SU-DHL-6 (cell line): Measurements from ENCODE around the gene DCC.

ENCODE experiments used
- H2AFZ ChIP-seq: fragments of 200-600 bp; sonication (generic); 2 replicates; pipeline ENCODE4 v1.6.1; 2014; ENCODE audit warnings: low read depth, mild to moderate bottlenecking, moderate library complexity, mixed read lengths, antibody characterized with exemption, low read length; ENCODE audit not compliant: severe bottlenecking
- H3F3A ChIP-seq: fragments of 200-600 bp; shearing (Covaris generic); 2 replicates; pipeline ENCODE4 v1.6.0; 2016; ENCODE audit warnings: antibody characterized with exemption, mild to moderate bottlenecking; ENCODE audit not compliant: insufficient read depth
- H3K27ac ChIP-seq: fragments of 200-600 bp; sonication (generic); 2 replicates; pipeline ENCODE4 v1.5.1; 2016; ENCODE audit warnings: low read depth, mild to moderate bottlenecking, low read length, moderate library complexity, mixed read lengths
- H3K27me3 ChIP-seq: fragments of 200-600 bp; sonication (generic), shearing (Covaris generic); 2 replicates; pipeline ENCODE4 v1.6.0; 2014; ENCODE audit warnings: mild to moderate bottlenecking, low read length
- H3K36me3 ChIP-seq: fragments of 200-600 bp; sonication (generic); 2 replicates; pipeline ENCODE4 v1.6.1; 2014; ENCODE audit warnings: mild to moderate bottlenecking, low read length, mixed read lengths
- H3K4me2 ChIP-seq: fragments of 300-600, 200-600 bp; shearing (Covaris generic), sonication (generic); 2 replicates; pipeline ENCODE4 v1.6.0; 2014; ENCODE audit warnings: low read length, low read depth, mild to moderate bottlenecking; ENCODE audit not compliant: poor library complexity, severe bottlenecking
- H3K4me3 ChIP-seq: fragments of 200-600 bp; sonication (generic); 2 replicates; pipeline ENCODE4 v1.5.1; 2014; ENCODE audit warnings: antibody characterized with exemption, low read length, mild to moderate bottlenecking, mixed read lengths; ENCODE audit not compliant: insufficient read depth, poor library complexity, severe bottlenecking
- H3K79me2 ChIP-seq: fragments of 200-600 bp; sonication (generic); 2 replicates; pipeline ENCODE4 v1.6.1; 2014; ENCODE audit warnings: mild to moderate bottlenecking, low read length, moderate library complexity; ENCODE audit not compliant: insufficient read depth
- H3K9ac ChIP-seq: fragments of 200-600 bp; sonication (generic); 2 replicates; pipeline ENCODE4 v1.7.0; 2014; ENCODE audit warnings: mild to moderate bottlenecking, low read length
- H3K9me2 ChIP-seq: fragments of 200-600 bp; sonication (generic); replicated peaks from 2 replicates; pipeline ENCODE4 v1.6.1; 2014; ENCODE audit warnings: low read length; ENCODE audit not compliant: insufficient read depth
- H3K9me3 ChIP-seq: fragments of 200-600 bp; sonication (generic); 2 replicates; pipeline ENCODE4 v1.6.1; 2014; ENCODE audit warnings: low read length, mixed read lengths; ENCODE audit not compliant: insufficient read depth
- H4K20me1 ChIP-seq: fragments of 200-600 bp; sonication (generic); 2 replicates; pipeline ENCODE4 v1.6.1; 2014; ENCODE audit warnings: low read depth, mild to moderate bottlenecking, antibody characterized with exemption, low read length, moderate library complexity, mixed read lengths
- CTCF ChIP-seq: fragments of 200-600 bp; sonication (generic); IDR thresholded peaks from one replicate; pipeline ENCODE4 v1.5.1; 2017; ENCODE audit warnings: antibody characterized with exemption, mild to moderate bottlenecking, low read length, moderate library complexity; ENCODE audit not compliant: insufficient read depth, poor library complexity, severe bottlenecking
- EZH2phosphoT487 ChIP-seq: fragments of 200-600 bp; sonication (generic), shearing (Covaris generic); conservative IDR thresholded peaks from 2 replicates; pipeline ENCODE4 v1.6.1; 2018; ENCODE audit warnings: mild to moderate bottlenecking, antibody characterized with exemption, low read length, moderate library complexity, mixed read lengths

DCC gene

GRCh38 chr18:53531187-53531586 is 1191.2 kb downstream of the DCC start:
- Histone ChIP-seq H3K79me2 (no peaks in the 10 kb centered on the region), H2AFZ (no peak overlapping the region), H3K27ac (no peak overlapping the region), H3K9ac (no peak overlapping the region), H3K9me2 (no peaks in the 10 kb centered on the region), H3K9me3 (no peaks in the 10 kb centered on the region), H3F3A (no peaks in the 10 kb centered on the region), H3K4me2 (no peak overlapping the region), H3K27me3 (no peaks in the 10 kb centered on the region), H4K20me1 (no peaks in the 10 kb centered on the region), H3K4me3 (no peak overlapping the region), H3K36me3 (no peaks in the 10 kb centered on the region)
- TF ChIP-seq CTCF (no peak), EZH2phosphoT487 (no peak)

GRCh38 chr18:53531896-53532295 is 1191.9 kb downstream of the DCC start:
- Histone ChIP-seq H3K27me3 (no peaks in the 10 kb centered on the region), H3K36me3 (no peaks in the 10 kb centered on the region), H3K9me3 (no peaks in the 10 kb centered on the region), H3K27ac (no peak overlapping the region), H3K79me2 (no peaks in the 10 kb centered on the region), H3K9ac (no peak overlapping the region), H3K4me2 (no peak overlapping the region), H3K4me3 (no peak overlapping the region), H3F3A (no peaks in the 10 kb centered on the region), H3K9me2 (no peaks in the 10 kb centered on the region), H2AFZ (no peak overlapping the region), H4K20me1 (no peaks in the 10 kb centered on the region)
- no peak for TF ChIP-seq CTCF
- TF ChIP-seq EZH2phosphoT487 = no peak

GRCh38 chr18:53534203-53534602 is 1194.2 kb downstream of the DCC start:
- TF ChIP-seq EZH2phosphoT487 (no peak), CTCF (no peak)
- H3K27me3 ChIP-seq = no peaks in the 10 kb centered on the region
- H3K9ac ChIP-seq = no peak overlapping the region
- no peak overlapping the region for H3K27ac ChIP-seq
- no peak overlapping the region for H3K4me2 ChIP-seq
- H4K20me1 ChIP-seq = no peaks in the 10 kb centered on the region
- no peaks in the 10 kb centered on the region for H3F3A ChIP-seq
- no peak overlapping the region for H3K4me3 ChIP-seq
- no peaks in the 10 kb centered on the region for H3K79me2 ChIP-seq
- no peak overlapping the region for H2AFZ ChIP-seq
- no peaks in the 10 kb centered on the region for H3K9me2 ChIP-seq
- H3K36me3 ChIP-seq = no peaks in the 10 kb centered on the region
- H3K9me3 ChIP-seq = no peaks in the 10 kb centered on the region

GRCh38 chr18:53534695-53535094 is 1194.7 kb downstream of the DCC start:
- Histone ChIP-seq H3K9ac (no peak overlapping the region), H3K27me3 (no peaks in the 10 kb centered on the region), H4K20me1 (no peaks in the 10 kb centered on the region), H3K36me3 (no peaks in the 10 kb centered on the region), H3K27ac (no peak overlapping the region), H3K9me3 (no peaks in the 10 kb centered on the region), H3K9me2 (0 out of 2 replicates have a peak, but pooled peaks cover 3% of the 10 kb centered on the region), H3K4me2 (no peak overlapping the region), H3K4me3 (no peak overlapping the region), H3F3A (no peaks in the 10 kb centered on the region), H3K79me2 (no peaks in the 10 kb centered on the region), H2AFZ (no peak overlapping the region)
- TF ChIP-seq CTCF (no peak), EZH2phosphoT487 (no peak)
